Tibial nerve (tissue), 3 donors: ENCODE data around the gene L3MBTL3.

Experiments
- CTCF ChIP-seq, 5 experiments: fragments of 200-600 bp in 3 of 5; fragments of 450-650 bp in 2 of 5; sonication (generic) in 3 of 5; IDR thresholded peaks; one replicate each; pipeline ENCODE4 v1.5.1; 2016 to 2019; ENCODE audit warnings: antibody characterized with exemption in 5 of 5, mild to moderate bottlenecking in 3 of 5, moderate library complexity in 2 of 5
- POLR2A ChIP-seq, 2 donors: fragments of 450-650 bp; IDR thresholded peaks; one replicate each; pipeline ENCODE4 v1.6.1; 2017; ENCODE audit warnings: antibody characterized with exemption in 2 of 2, mild to moderate bottlenecking in 2 of 2, moderate library complexity in 2 of 2

DNA sequence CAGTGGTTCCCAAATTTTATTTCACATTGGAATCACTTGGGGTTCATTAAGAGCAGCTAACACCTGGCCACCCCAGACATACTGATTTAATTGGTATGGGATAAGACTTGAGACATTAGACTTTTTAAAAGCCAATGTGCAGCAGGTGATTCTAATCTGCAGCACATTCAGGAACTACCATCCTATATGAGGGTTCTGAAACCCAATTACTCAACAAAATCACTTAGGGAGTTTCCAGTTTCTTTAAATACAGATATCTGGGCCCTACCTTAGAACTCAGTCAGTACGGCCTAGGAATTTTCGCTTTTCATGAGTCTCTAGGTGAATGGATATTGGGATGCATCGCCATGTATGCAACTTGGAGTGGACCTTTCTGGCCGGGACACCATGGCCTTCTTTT lies 24.0 kb upstream of the L3MBTL3 start:
- no peak for TF ChIP-seq CTCF (IDR thresholded peaks at IDR 0.05)
- TF ChIP-seq POLR2A (IDR thresholded peaks at IDR 0.05), result no peak
